GM21381 (cell line): ENCODE measurements around the gene EBF4.

ENCODE experiments used
- ATAC-seq: cut with Tn5 transposase; IDR thresholded peaks from one replicate; pipeline ENCODE4 v1.9.1; 2021; ENCODE audit warnings: mild to moderate bottlenecking, moderate library complexity; ENCODE audit not compliant: unreplicated experiment

Gene EBF4

GRCh38 chr20:2793471-2793870 lies 100.9 kb downstream of the EBF4 start:
- no peak for ATAC-seq

GRCh38 chr20:2794202-2794748 lies 101.7 kb downstream of the EBF4 start:
- no peak for ATAC-seq

GRCh38 chr20:2794866-2795447 lies 102.4 kb downstream of the EBF4 start:
- no peak for ATAC-seq

GRCh38 chr20:2795451-2795850 lies 102.9 kb downstream of the EBF4 start:
- ATAC-seq, result no peak

GRCh38 chr20:2796011-2796660 lies 103.6 kb downstream of the EBF4 start:
- no peak for ATAC-seq

GRCh38 chr20:2797136-2797983 lies 104.8 kb downstream of the EBF4 start:
- no peak for ATAC-seq

GRCh38 chr20:2798095-2798805 lies 105.7 kb downstream of the EBF4 start:
- ATAC-seq, result no peak

GRCh38 chr20:2798814-2799213 lies 106.2 kb downstream of the EBF4 start:
- ATAC-seq, result no peak

- no peak for ATAC-seq
These were observed 106.7 kb downstream of the EBF4 start for GRCh38 chr20:2799271-2799670.

- peak; percentile 23 for ATAC-seq
These were observed 107.3 kb downstream of the EBF4 start for GRCh38 chr20:2799688-2800520.

- peak; percentile 56 for ATAC-seq
These were observed 108.1 kb downstream of the EBF4 start, which contains the start of gene CPXM1 for GRCh38 chr20:2800521-2801285. CPXM1 (minus strand) TSS chr20:2800627; CDS start chr20:2800572, 55 bp downstream.

- ATAC-seq, result no peak
These were observed 108.7 kb downstream of the EBF4 start for GRCh38 chr20:2801286-2801728.

- no peak for ATAC-seq
These were observed 111.7 kb downstream of the EBF4 start for GRCh38 chr20:2804041-2804828.

GRCh38 chr20:2804852-2805688 lies 112.5 kb downstream of the EBF4 start:
- ATAC-seq, result no peak

GRCh38 chr20:2805689-2806350 lies 113.2 kb downstream of the EBF4 start:
- ATAC-seq, result no peak

GRCh38 chr20:2806351-2806701 lies 113.7 kb downstream of the EBF4 start:
- no peak for ATAC-seq

- no peak for ATAC-seq
These were observed 114.4 kb downstream of the EBF4 start for GRCh38 chr20:2807019-2807418.
